Hippocampal formation (tissue), 2 donors: Measurements from ENCODE around the gene DAZAP2.
"Not testable (repeated sequence)": the region's sequence is repeated elsewhere in the genome, so short reads cannot be mapped to it uniquely, and the experiment has no call there.

Source experiments
- DNase-seq, 2 donors: peaks; one replicate each; lab custom pipeline; 2025; lab: John Stamatoyannopoulos, UW

DAZAP2 gene

DNA sequence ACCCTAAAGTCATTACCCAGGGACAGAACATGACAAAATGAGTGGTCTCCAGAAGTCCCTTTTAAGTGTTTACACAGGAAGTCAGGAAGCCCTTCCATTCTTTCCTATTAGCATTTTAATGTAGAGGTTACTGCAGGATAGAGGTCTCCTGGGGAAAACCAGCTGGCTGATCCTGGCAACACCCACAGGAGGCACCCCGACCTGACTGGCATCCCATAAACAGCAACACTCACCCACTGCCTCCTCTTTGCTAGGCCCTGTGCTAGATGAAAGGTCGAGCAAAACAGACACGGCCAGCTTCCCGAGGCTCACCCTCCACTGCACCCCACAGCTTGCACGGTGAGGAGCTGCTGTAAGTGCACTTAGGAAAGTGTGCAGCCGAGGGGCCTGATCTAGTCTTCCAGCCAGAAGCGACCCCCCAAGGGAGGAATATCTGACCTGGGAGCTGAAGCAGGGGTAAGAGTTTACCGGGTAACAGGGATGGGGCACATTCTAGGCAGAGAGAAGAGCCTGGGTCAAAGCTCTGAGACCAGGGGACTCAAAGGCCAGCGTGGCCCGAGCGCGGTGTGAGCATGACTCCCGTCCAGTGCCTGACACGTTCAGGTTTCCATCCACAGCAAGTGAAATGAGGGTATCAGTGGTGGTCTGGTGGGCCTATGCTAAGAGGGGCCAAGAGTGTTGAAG lies 9.0 kb downstream of the DAZAP2 start:
- DNase-seq, result no peak

GRCh38 chr12:51253276-51253675 lies 14.7 kb downstream of the DAZAP2 start:
- DNase-seq, result no peak

DNA sequence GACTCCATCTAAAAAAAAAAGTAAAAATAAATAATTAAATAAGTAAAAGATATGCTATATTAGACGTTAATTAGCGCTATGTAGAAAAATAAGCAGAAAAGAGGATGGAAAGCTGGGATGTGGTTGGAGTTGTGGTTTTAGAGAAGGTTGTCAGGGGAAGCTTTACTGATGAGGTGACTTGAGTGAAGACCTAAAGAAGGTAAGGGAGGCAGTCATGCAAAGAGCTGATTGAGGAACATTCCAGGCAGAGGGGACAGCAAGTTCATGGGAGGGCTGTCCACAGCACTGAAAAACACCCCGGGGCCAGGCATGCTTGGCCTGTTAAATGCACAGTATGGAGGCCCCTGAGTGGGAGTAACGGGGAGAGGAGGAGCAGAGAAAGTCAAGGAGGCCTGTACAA lies 15.9 kb downstream of the DAZAP2 start:
- DNase-seq, result no peak

DNA sequence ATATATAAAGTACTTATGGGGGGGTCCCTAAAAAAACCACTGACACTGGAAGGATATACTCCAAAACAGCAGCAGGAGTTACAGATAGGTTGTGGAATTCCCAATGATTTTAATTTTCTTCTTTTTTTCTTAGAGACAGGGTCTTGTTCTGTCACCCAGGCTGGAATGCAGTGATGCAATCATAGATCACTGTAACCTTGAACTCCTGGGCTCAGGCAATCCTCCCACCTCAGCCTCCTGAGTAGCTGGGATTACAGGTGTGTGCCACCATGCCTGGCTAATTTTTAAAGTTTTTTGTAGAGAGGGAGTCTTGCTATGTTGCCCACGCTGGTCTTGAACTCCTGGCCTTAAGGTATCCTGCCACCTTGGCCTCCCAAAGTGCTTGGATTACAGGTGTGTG lies 21.0 kb downstream of the DAZAP2 start:
- DNase-seq, result not testable (repeated sequence)

DNA sequence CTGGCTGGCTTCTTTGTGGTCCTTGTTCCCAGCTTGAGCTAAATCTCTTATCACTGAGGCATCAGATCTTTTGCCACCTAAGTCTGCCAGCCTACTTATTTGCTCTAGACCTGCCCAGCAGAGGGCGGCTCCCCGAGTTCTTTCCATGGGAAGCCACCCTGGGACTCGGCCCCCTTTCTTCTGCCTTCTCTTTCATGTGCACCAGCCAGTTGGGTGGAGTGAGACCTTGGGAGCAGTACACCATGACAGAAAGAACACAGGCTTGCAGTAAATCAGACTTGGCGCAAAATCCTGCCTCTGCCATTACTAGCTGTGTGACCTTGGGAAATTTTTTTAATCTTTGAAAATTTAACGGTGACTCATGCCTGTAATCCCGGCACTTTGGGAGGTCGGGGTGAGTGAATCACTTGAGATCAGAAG lies 24.1 kb downstream of the DAZAP2 start:
- DNase-seq, result no peak

GRCh38 chr12:51263341-51263740 lies 24.7 kb downstream of the DAZAP2 start:
- no peak for DNase-seq

- DNase-seq, result no peak
These were observed 25.7 kb downstream of the DAZAP2 start for GRCh38 chr12:51264297-51264696.

- DNase-seq, result no peak
These were observed 26.4 kb downstream of the DAZAP2 start for GRCh38 chr12:51265024-51265423.

GRCh38 chr12:51269174-51270066 lies 30.8 kb downstream of the DAZAP2 start:
- DNase-seq, result no peak

DNA sequence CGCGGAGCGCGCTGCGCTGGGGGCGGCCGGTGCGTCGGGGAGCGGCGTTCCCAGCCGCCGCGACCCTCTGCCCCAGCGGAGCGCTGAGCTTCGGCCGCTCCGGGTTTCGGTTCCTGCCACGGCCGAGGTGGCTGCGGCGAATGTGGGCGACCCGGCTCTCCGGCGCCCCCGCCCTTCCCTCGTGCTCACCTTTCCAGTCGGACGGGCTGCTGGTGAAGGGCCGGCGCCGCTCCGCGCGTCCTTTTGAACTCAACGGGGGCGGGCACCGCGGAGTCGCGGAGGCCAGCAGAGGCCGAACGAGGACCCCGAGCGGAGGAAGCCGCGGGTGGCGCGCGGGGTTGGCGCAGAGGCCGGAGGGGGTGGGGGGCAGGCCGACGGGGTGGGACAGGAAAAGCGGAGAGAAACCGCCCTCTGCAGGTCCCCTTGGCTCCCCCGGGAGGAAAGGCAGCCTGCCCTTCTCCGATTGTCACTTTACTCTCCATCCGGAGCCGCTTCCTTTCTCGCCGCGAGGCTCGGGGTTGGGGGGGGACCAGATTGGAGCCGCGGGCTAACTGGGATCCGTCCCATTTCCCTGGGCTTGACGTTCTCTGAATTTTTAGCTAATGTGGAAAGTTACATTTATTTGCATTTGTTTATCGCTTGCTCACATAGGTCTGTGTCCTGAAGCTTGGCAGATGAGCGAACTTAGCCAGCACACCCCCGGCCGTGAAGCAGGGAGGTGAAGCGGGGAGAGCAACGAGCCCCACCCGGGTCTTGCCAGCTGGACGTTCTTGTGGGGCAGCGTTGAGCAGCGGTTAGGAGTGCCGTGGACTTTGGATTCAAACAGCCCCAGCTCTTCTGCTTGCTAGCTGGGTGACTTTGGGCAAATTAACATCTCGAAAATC lies 31.7 kb downstream of the DAZAP2 start, which contains the start of gene SMAGP:
SMAGP (minus strand) TSS at position 349 of the 884 bp plus-strand sequence. CDS start 1,137 bp downstream, outside the sequence.
- DNase-seq, result no peak

DNA sequence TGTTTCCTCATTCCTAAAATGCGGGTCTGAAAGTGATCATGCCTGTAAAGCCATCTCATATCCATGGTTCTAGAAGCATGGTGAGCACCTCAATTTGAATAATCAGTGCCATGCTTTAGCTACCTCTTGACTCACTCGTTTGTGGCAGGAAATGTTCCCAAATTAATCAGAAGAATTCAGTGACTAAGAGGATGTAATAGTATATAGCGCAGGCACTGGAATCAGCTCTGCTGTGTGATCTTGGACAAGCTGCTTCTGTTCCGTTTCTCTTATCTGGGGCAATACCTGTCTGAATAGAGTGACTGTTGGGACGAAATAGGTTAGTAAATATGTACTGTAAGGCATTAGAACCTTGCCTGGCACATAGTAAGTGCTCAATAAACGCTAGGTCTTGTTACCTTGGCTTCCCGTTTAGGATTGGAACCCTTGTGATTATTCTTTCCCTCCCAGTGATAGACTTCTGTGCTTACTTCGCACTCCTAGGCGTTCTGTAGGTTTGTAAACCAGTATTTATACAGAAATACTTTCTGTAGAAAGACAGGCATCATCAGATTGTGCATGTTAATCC lies 32.4 kb downstream of the DAZAP2 start:
- DNase-seq, result no peak

DNA sequence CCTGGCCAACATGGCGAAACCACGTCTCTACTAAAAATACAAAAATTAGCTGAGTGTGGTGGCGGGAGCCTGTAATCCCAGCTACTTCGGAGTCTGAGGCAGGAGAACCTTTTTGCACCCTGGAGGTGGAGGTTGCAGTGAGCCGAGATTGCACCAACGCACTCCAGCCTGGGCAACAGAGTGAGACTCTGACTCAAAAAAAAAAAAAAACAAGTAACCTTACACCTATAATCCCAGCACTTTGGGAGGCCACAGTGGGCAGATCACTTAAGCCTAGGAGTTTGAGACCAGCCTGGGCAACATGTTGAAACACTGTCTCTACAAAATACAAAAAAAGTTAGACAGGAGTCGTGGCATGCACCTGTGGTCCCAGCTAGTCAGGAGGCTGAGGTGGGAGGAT lies 34.2 kb downstream of the DAZAP2 start:
- not testable (repeated sequence) for DNase-seq

DNA sequence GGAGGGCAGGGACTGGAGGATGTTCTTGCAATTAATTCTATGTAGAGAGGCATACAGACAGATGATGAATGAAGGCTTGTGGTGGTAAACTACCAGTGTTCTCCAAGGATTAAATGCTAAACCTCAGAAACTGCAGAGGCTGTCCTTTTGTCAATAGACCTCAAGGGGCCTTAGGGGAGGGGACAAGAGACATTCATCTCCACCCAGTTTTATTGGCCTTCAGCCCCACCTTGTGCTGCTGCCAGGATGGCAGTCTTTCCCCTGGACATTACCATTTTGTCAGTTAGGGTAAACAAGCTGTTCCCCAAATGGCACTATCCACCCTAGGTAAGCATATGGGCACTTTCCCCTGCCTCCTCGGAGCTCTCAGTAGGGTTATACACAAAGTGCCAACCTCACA lies 36.5 kb downstream of the DAZAP2 start:
- no peak for DNase-seq

- DNase-seq, result no peak
These were observed 42.7 kb downstream of the DAZAP2 start for GRCh38 chr12:51281202-51281924.

GRCh38 chr12:51285843-51286242 lies 47.2 kb downstream of the DAZAP2 start:
- DNase-seq, result no peak

GRCh38 chr12:51291603-51292513 lies 53.2 kb downstream of the DAZAP2 start:
- not testable (repeated sequence) for DNase-seq
